ENCODE data around the gene GTPBP2.

GTPBP2 gene

GRCh38 chr6:43623880-43624785, 4.9 kb downstream of the GTPBP2 start:
- H3K4me3 ChIP-seq (ENCODE audit: control insufficient read depth, low read depth, low read length) = no peak overlapping the region
- DNase-seq (ENCODE audit: low read depth) = no peak
- no peak for TF ChIP-seq CTCF (conservative IDR thresholded peaks at IDR 0.05; ENCODE audit: control insufficient read depth, insufficient read depth, low read depth, low read length)

- no peak for DNase-seq (ENCODE audit: low read depth)
- no peak for TF ChIP-seq CTCF (conservative IDR thresholded peaks at IDR 0.05; ENCODE audit: control insufficient read depth, insufficient read depth, low read depth, low read length)
- H3K4me3 ChIP-seq (ENCODE audit: control insufficient read depth, low read depth, low read length) = no peak overlapping the region
Observed at GRCh38 chr6:43622541-43622940, 6.5 kb downstream of the GTPBP2 start.

- no peak for DNase-seq (ENCODE audit: low read depth)
- no peak for TF ChIP-seq CTCF (conservative IDR thresholded peaks at IDR 0.05; ENCODE audit: control insufficient read depth, insufficient read depth, low read depth, low read length)
- H3K4me3 ChIP-seq (ENCODE audit: control insufficient read depth, low read depth, low read length) = no peak overlapping the region
Observed at GRCh38 chr6:43621836-43622180, 7.3 kb downstream of the GTPBP2 start.

- DNase-seq (ENCODE audit: low read depth) = no peak
Observed at GRCh38 chr6:43621078-43621835, 7.8 kb downstream of the GTPBP2 start.

GRCh38 chr6:43616725-43617472, 12.2 kb downstream of the GTPBP2 start:
- no peak for TF ChIP-seq CTCF (conservative IDR thresholded peaks at IDR 0.05; ENCODE audit: control insufficient read depth, insufficient read depth, low read depth, low read length)
- no peak overlapping the region for H3K4me3 ChIP-seq (ENCODE audit: control insufficient read depth, low read depth, low read length)
- no peak for DNase-seq (ENCODE audit: low read depth)

More at GRCh38 chr6:43621078-43621835, 7.8 kb downstream of the GTPBP2 start:
- no peak for TF ChIP-seq CTCF (conservative IDR thresholded peaks at IDR 0.05; ENCODE audit: control insufficient read depth, insufficient read depth, low read depth, low read length)
- H3K4me3 ChIP-seq (ENCODE audit: control insufficient read depth, low read depth, low read length) = no peak overlapping the region

GRCh38 chr6:43614396-43614730, 14.7 kb downstream of the GTPBP2 start:
- no peak overlapping the region for H3K4me3 ChIP-seq (ENCODE audit: control insufficient read depth, low read depth, low read length)
- no peak for TF ChIP-seq CTCF (conservative IDR thresholded peaks at IDR 0.05; ENCODE audit: control insufficient read depth, insufficient read depth, low read depth, low read length)
- DNase-seq (ENCODE audit: low read depth) = no peak

Measured in fibroblast of mammary gland (primary cell).